NCI-H1105 treated with DMSO at 0.1 percent for 48 hours (cell line): ENCODE data around the gene DEPDC1B.
"Not testable (repeated sequence)": the region's sequence is repeated elsewhere in the genome, so short reads cannot be mapped to it uniquely, and the experiment has no call there.

Experiments used
- DNase-seq: peaks from one replicate; lab custom pipeline; 2025; lab: John Stamatoyannopoulos, UW

The DEPDC1B gene

DNA sequence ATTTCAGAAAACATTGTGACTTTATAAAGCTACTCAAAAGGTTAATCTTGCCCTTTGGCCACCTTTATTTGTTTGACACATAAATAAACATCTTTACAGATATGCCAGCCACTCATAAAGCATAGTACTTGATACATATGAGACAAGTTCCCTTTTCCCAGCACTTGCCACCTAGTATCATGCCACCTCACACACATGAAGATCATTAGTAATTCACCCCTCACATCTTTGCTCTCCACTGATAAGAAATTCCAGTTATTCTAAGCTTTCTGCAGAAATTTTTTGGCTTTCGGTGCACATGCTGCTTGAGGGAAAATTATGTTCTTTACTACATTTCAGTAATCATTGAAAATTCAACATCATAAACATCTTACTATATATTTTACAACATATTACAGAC is 59.1 kb downstream of the DEPDC1B start:
- no peak for DNase-seq

DNA sequence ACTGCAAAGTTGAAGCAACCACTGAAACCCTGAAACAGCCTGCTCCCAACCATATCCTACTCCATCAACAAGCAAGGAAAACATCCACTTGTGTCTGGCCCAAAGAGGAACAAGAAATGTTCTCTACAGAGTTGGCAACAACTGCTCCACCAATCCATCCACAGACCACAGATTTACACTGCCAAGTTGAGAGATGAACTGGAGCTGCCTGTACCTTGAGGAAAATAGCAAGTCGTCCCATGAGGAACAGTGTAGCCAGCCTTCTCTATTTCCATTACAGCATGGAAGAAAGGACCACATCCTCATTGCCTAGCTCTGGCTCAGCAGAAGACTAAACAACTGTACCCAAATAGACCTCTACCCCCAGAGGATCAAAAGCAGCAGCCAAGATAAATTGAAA is 60.4 kb downstream of the DEPDC1B start:
- no peak for DNase-seq

DNA sequence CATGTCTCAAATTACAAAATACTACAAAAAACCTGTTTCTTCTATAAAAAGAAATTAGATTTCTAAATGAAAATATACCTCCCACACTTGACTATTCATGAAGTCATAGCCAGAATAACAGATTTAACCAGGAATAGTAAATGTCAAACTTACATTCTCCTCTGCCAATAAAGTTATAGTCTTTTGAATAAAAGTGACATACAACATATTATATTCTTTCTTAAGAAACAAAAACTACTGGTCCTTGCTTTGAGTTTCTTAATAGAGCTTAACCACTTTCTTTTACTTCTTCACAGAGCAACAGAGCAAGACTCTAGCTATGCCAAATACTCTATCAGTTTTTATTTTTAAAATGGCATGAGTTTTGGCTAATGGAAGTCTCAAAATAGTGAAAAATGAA is 61.7 kb downstream of the DEPDC1B start:
- no peak for DNase-seq

DNA sequence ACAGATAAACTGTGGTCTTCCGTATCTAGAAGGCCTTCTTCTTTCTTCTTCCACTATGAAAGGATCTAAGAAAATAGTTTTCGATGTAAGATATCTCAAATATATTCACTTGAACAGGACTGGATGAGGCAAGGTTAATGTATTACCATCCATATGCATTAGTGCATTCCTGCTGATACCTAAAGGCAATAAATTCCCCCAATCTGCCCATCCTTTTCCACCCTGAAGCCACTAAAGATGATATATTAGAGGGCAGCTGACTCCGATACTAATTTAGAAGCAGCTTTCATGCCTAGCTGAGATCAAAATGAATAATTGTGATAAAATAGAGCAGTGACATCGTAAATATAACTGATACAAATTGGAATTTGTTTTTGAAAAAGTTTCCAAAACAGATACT is 63.3 kb downstream of the DEPDC1B start:
- DNase-seq = no peak

DNA sequence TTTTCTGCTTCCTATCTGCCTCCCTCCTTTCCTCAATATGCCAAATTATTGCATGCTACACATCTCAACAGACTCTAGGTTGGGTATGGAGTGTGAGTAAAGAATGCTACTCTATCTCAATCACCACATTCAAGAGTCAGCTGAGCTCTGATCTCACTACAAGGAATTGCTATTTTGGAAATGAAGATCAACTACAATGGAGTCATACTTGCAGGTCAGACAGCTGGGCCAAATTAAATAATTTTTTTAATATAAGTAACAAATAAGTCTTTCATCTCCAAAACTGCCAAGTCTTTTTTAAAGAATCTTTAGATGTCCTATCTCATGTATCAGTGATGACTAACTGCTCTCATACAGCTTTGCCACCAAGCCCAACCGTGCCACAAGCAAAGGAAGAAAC is 64.0 kb downstream of the DEPDC1B start:
- no peak for DNase-seq

DNA sequence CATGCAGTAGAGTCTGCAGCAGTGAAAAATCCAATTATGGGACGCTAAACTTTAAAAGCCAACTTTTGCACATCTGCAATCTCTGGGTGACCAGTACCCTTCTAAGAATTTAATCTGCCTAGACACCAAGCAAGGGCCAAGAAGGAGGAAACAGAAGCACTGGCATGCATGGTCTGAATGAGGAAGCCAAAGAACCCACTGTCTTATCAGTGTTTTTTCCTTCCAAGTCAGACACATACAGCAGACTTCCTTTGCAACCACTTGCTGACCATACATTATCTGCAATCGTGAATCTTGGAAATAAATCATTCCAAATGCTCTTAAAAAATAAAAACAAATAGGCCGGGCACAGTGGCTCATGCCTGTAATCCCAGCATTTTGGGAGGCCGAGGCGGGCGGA is 65.9 kb downstream of the DEPDC1B start:
- no peak for DNase-seq

DNA sequence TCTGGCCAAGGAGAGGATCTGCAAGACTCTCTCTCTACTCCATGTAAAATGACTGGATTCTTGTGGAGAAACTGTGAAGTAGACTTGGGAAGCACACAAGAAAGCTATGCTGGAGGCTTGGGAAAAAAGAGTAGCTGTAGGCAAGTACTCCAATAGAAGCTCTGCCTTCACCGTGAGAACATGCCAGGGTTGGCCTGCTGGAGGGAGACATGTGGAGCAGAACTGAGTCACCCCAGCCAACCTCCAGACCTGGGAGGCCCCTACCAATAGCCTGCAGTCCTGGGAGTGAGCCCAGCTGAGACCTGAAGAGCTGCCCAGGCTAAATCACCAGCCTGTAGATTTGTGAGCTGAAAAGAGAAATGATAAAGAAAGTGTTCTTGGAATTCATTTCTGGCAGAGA is 66.6 kb downstream of the DEPDC1B start:
- no peak for DNase-seq

DNA sequence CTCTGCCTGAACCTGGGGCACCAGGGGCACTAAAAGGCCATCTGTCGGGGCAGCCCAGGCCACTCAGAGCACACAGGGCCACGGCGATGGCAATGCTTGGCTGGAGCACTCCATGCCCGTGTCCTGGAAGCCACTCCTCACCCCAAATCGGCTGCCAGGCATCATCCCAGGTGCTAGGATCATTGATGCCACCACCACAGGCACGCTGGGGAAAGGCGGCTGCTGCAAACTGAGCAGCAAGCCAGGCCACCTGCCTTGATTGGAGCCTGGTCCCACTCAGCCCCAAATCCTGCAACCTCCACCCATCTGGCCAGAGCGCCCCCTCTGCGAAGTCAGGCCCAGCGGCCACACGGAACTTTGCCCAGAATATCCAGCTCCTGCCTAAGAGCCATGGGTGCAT is 67.8 kb downstream of the DEPDC1B start:
- DNase-seq = no peak

DNA sequence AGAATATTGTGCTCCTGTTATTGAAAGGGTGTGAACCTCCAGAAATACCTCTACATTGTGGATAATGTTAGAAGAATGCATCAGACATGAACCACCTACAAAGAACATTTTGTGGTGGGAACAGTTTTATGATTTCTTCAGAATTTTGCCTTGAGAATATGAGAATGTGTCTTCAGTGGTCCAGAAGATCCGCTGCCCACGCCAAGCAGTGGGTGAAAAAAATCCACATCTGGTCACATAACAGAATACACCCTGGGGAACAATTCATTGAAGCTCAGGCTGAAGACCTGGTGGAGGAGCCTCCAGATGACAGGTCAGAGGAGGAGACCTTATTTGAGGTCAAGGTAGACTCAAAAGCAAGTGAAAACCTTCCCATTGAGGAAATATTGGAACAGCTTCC is 69.1 kb downstream of the DEPDC1B start:
- DNase-seq = no peak

DNA sequence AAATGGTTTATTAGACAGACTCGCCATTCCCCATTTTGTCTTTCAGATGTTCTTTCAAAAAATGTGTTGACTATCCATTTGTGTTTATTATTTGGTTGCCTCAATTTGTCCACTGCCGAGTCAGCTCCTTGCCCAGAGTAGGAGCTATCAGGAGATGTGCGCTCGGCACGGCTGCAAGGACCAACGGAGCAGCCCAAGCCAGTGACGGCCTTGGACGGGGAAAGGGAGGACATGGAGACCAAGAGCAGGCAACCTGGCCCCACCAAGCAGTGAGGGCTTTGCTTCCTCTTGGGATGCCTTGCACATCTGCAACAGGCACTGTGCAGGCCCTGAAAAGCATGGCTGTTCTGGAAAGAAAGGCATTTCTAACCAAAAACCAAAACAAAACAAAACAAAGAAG is 69.8 kb downstream of the DEPDC1B start:
- DNase-seq = no peak

DNA sequence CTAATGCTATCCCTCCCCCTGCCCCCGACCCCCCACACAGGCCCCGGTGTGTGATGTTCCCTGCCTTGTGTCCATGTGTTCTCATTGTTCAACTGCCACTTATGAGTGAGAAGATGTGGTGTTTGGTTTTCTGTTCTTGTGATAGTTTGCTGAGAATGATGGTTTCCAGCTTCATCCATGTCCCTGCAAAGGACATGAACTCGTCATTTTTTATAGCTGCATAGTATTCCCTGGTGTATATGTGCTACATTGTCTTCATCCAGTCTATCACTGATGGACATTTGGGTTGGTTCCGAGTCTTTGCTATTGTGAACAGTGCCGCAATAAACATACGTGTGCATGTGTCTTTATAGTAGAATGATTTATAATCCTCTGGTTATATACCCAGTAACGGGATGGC is 75.1 kb downstream of the DEPDC1B start:
- not testable (repeated sequence) for DNase-seq

DNA sequence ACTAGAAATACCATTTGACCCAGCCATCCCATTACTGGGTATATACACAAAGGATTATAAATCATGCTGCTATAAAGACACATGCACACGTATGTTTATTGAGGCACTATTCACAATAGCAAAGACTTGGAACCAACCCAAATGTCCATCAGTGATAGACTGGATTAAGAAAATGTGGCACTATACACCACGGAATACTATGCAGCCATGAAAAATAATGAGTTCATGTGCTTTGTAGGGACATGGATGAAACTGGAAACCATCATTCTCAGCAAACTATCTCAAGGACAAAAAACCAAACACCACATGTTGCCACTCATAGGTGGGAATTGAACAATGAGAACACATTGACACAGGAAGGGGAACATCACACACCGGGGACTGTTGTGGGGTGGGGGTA is 79.2 kb downstream of the DEPDC1B start:
- not testable (repeated sequence) for DNase-seq

DNA sequence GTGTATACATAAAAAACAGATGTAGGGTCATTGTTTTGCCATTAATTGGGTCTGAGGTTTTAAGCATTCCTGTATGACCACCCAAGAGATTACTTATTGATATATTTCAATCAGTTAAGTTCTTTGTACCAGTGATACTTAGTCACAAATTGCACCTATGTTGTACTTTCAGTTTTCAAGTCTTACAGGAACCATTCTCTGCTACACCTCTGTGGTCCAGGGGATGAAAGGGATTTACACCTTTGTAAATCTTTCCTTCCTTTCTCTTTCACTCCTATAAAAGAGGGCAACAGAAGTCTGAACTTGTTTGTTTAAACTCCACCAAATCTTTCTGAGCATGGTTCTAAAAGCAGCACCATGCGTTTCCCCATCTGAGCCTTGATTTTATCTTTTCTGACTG is 86.1 kb downstream of the DEPDC1B start:
- no peak for DNase-seq

DNA sequence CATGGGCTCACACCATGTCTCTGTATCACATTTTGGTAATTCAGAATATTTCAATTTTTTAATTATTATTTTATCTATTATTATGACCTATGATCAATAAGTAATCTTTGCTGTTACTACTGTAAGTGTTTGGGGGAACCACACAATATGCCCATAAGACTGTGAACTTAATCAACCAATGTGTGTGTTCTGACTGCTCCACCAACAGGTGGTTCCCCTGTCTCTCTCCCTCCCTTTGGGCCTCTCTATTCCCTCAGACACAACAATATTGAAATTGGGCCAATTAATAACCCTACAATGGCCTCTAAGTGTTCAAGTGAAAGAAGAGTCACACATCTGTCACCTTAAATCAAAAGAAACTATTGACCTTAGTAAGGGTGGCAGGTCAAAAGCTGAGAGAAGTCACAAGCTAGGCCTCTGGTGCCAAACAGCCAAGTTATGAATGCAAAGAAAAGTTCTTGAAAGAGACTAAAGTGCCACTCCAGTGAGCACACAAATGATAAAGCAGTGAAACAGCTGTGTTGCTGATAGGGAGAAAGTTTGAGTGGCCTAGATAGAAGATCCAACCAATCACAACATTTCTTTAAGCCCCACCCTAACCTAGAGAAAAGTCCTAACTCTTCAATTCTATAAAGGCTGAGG is 88.7 kb downstream of the DEPDC1B start:
- no peak for DNase-seq

DNA sequence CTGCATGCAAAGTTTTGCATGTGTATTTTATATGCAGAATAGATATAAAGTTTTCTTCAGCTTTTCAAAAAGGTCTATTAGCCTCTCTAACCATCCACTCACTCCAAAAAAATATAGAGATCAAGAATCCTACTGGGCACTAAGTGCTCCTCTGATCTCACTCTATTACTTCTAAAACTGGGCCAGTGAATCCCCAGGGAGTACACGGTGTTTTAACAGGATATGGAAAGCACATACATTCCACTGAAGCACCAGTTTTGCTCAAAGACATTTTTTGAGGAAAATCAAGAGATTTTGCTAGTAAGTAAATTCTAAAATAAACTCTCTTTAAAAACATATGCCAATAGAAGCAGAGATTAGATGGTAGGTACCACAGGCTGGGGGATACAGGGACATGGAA is 95.2 kb downstream of the DEPDC1B start:
- no peak for DNase-seq

DNA sequence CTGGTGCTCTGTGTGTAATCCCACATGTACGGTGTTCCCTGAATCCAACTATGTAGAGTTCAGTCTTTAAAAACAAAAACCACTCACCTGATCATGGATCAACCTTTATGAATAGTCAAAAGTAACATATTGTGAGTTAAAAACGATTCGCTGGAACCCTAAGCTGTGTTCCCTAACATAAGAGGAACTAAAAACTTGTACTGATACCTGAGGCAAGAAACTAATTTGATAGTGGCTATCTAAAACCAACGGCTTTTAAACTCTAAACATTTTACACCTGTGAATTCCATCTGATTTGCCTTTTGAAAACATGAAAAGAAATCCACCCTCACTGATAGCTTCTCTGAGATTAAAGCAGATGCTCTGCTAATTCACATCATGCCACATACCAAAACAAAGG is 101.5 kb downstream of the DEPDC1B start:
- DNase-seq = no peak

DNA sequence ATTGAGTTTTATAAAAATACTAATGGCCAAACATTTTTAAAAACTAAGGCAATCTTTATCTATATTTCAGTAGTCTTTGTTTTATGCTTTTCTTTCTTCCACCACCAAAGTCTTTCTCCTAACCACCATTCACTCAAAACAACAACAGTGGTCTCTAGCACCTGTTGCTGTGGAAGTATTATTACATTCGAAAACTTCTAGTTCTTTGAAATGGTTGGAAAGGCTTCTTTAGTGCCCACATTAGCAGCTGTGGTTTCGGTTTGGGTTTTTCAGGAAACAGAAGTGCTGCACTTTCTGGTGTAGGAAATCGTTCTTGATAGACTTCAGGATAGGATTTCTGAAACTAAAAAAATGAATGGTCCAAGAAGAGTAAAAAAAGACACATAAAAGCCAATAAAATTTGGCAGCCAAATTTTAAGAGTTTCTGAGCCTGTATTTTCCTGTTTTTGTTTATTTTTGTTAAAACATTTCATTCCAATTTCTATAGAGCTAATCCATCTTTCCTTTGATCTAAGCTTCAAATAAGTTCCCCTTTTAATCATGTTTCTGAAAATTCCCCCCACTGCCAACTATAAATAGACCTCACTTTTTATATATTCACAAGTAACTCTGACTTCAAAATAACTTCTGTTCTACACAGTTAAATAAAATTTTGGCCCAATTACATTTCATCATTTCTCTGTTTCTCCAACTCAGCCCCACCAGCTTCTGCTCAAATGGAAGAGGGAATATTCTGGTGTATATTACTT is 102.2 kb downstream of the DEPDC1B start:
- DNase-seq = no peak

DNA sequence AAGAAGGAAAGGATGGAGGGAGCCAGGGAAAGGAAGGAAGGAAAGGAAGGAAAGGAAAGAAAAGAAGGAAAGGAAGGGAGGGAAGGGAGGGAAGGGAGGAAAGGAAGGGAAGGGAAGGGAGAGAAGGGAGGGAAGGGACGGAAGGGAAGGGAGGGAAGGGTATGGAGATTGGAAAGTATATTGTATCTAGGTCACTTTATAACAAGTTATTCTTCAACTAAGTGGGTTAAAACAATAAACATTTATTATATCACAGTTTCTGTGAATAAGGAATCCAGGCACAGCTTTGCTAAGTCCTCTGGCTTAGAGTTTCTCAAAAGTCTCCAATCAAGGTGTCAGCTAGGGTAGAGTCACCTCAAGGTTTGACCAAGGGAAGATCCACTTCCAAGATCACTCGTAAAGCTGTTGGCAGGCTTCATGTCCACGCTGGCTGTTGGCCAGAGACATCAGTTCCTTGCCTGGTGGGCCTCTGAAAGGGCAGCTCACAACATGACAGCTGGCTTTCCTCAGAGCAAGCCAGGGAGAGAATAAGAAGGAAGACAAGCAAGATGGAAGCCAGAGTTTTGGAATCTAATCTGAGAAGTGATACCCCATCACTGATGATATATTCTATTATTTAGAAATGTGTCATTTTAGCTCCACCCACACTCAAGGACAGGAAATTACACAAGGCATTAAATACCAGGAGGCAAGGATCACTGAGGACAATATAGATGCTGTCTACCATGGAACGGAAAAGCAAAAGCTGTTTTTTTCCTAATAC is 105.1 kb downstream of the DEPDC1B start:
- no peak for DNase-seq

DNA sequence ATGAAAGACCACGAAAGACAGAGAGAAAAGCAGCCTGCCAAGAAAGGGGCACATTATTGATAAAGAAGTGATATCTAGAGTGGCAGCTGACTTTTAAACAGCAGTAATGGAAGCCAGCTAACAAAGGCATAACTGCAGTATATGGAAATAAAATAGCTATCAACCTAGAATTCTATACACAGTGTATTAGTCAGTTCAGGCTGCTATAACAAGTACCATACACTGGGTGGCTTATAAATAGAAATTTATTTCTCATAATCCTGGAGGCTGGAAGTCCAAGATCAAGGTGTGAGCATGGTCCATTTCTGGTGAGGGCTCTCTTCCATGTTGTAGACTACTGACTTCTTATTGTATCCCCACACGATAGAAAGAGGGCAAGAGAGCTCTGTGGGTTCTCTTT is 109.8 kb downstream of the DEPDC1B start:
- no peak for DNase-seq

DNA sequence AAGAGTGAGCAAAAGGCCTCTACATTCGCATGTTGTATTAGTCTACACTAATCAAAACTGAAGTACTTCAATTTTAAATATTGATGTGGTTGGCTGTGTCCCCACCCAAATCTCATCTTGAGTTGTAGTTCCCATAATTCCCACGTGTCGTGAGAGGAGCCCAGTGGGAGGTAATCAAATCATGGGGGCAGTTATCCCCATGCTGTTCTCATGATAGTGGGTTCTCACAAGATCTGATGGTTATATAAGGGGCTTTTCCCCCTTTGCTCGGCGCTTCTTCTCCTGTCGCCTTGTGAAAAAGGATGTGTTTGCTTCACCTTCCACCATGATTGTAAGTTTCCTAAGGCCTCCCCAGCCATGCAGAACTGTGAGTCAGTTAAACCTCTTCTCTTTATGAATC is 112.7 kb downstream of the DEPDC1B start:
- DNase-seq = not testable (repeated sequence)

DNA sequence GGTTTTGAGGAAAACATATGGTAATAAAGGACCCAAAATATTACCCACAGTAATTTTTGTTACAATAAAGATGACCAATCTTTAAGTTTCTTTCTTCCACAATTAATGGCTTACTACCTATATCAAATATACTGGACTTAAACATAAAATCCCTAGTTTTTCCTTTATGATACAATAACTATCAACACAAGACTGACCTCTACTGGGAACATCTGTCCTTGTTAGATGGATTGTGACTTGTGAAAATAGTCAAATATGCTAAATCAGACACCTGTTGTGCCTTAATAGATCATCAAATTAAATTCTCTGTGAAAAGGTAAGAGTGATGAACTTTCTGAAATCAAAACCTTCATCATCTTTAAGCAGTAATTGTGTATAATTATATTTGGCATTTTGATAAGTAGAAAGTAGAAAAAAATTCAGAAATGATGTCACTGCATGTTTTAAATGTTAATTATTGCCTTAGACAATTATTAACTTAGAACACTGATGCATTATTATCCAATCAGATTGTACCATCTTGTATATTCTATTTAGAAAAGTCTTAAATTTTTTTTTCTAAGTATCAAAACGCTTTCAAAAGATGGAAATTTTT is 113.6 kb downstream of the DEPDC1B start:
- no peak for DNase-seq

DNA sequence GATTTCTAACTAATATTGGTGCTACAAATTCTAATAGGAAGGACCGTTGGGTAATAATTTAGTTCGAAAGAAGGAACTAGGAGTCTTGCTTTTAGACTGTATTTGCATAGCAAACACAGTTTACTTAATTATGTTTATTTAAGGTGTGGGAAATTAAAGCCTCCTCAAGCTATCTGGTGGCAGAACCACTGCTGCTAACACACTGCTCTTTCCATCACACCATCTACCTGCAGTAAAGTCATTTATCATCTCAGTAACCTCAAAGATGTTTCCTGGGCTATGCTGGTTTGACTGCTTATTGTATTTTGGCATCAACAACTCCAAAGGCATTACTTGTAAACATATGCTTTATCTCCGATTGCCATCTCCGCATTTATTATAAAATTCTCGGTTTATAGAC is 114.3 kb downstream of the DEPDC1B start:
- no peak for DNase-seq

DNA sequence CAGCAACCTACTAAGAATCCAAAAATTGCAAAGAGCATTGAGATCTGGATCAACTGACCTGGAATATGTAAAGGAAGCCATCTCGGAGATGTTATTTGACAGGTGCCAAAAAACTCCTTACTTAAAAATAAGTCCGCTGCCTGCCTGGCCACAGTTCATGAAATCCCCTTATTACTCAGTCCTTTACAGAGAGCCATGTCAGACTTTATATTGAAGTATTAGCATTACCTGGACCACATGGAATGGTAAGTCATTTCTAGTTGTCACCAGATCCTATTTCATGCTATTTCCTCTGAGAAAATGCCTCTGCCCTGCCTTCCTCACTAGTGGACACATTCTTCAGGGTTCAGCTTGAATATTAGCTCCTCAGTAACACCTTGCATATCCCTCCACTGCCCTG is 115.7 kb downstream of the DEPDC1B start:
- no peak for DNase-seq
